H1 (cell line): ENCODE data around the gene DHX58. TPM values are rescaled to one million over a fixed set of nuclear protein-coding genes. Genes with fewer than 3 reads are reported as not detected.

ENCODE experiments used
- CTCF ChIA-PET: fragments of 300-600 bp; sonication (Branson Sonifier 250); formaldehyde crosslinking; loops from one replicate; lab custom pipeline; 2021; ENCODE audit not compliant: partially characterized antibody; lab: Charles Lee
- POLR2A ChIA-PET: fragments of 300-600 bp; sonication (Branson Sonifier 250); formaldehyde crosslinking; loops from one replicate; lab custom pipeline; 2021; ENCODE audit warnings: inconsistent platforms; ENCODE audit not compliant: partially characterized antibody; lab: Charles Lee
- DNase-seq, 2 experiments: peaks; one replicate each; pipeline versions ENCODE4 v3.0.0 to v3.0.0-alpha.2; 2010 to 2022; ENCODE audit warnings: low spot score in 2 of 2, low read depth in 1 of 2, mixed read lengths in 1 of 2
- FAIRE-seq: peaks from 2 replicates; lab custom pipeline; 2011; peaks lifted over from hg19 to GRCh38; lab: Jason Lieb, UNC
- H2AFZ ChIP-seq: 2 replicates; pipeline ENCODE4 v1.8.1; 2012; ENCODE audit warnings: low read length, inconsistent platforms
- H2AK5ac ChIP-seq: 2 replicates; pipeline ENCODE4 v1.6.1; 2013; ENCODE audit warnings: low read depth, low read length
- H2BK120ac ChIP-seq: replicated peaks from 2 replicates; pipeline ENCODE3; 2013; ENCODE audit warnings: low read depth, low read length, inconsistent platforms
- H2BK12ac ChIP-seq: 2 replicates; pipeline ENCODE4 v1.6.1; 2013; ENCODE audit warnings: low read depth, low read length
- H2BK15ac ChIP-seq: 2 replicates; pipeline ENCODE4 v1.6.1; 2013; ENCODE audit warnings: low read length
- H2BK20ac ChIP-seq: 2 replicates; pipeline ENCODE4 v1.6.1; 2013; ENCODE audit warnings: low read length
- H2BK5ac ChIP-seq: 2 replicates; pipeline ENCODE4 v1.6.1; 2013; ENCODE audit warnings: low read depth, low read length
- H3K14ac ChIP-seq: 2 replicates; pipeline ENCODE4 v1.6.1; 2013; ENCODE audit warnings: inconsistent platforms; ENCODE audit not compliant: insufficient read length
- H3K18ac ChIP-seq: 2 replicates; pipeline ENCODE4 v1.6.1; 2013; ENCODE audit warnings: low read length; ENCODE audit errors: extremely low read depth
- H3K23ac ChIP-seq: 2 replicates; pipeline ENCODE4 v1.6.1; 2013; ENCODE audit warnings: inconsistent platforms; ENCODE audit not compliant: insufficient read length
- H3K23me2 ChIP-seq: 2 replicates; pipeline ENCODE4 v1.6.1; 2013; ENCODE audit warnings: low read depth, low read length
- H3K27ac ChIP-seq: 2 replicates; pipeline ENCODE4 v1.6.1; 2011; ENCODE audit warnings: low read depth, low read length, inconsistent platforms
- H3K27me3 ChIP-seq, 4 experiments: replicated peaks in 1 of 4; 1 replicate in 1 of 4; 2 replicates in 3 of 4; pipeline versions ENCODE4 v1.6.1 to v1.8.1; 2011 to 2013; ENCODE audit warnings: low read length in 3 of 4, mild to moderate bottlenecking in 3 of 4, inconsistent platforms in 2 of 4, mixed read lengths in 2 of 4, moderate library complexity in 1 of 4; ENCODE audit not compliant: control insufficient read depth in 3 of 4, insufficient read depth in 3 of 4; ENCODE audit errors: extremely low read depth in 1 of 4
- H3K36me3 ChIP-seq, 4 experiments: 2 replicates each; pipeline versions ENCODE4 v1.6.1 to v1.8.1; 2011 to 2013; ENCODE audit warnings: mild to moderate bottlenecking in 4 of 4, low read length in 3 of 4, moderate library complexity in 2 of 4, control low read depth in 1 of 4, inconsistent platforms in 1 of 4; ENCODE audit not compliant: insufficient read depth in 4 of 4, control insufficient read depth in 2 of 4
- H3K4ac ChIP-seq: replicated peaks from 2 replicates; pipeline ENCODE3; 2013; ENCODE audit warnings: low read length, low read depth, mixed read lengths, inconsistent platforms; ENCODE audit not compliant: insufficient read length
- H3K4me1 ChIP-seq, 4 experiments: replicated peaks in 1 of 4; 1 replicate in 1 of 4; 2 replicates in 3 of 4; pipeline versions ENCODE4 v1.6.1 to v1.8.1; 2011 to 2013; ENCODE audit warnings: low read length in 3 of 4, inconsistent platforms in 2 of 4, mixed read lengths in 1 of 4; ENCODE audit not compliant: insufficient read depth in 4 of 4, control insufficient read depth in 3 of 4
- H3K4me2 ChIP-seq, 2 experiments: 2 replicates each; pipeline versions ENCODE4 v1.6.1 to v1.8.1; 2011 to 2013; ENCODE audit warnings: low read depth in 2 of 2, low read length in 2 of 2, control low read depth in 1 of 2, inconsistent platforms in 1 of 2, mild to moderate bottlenecking in 1 of 2; ENCODE audit not compliant: insufficient read depth in 1 of 2
- H3K4me3 ChIP-seq, 4 experiments: fragments of 200-600, 300-600 bp in 1 of 4; sonication (generic), shearing (Covaris generic), sonication (Bioruptor Twin) in 1 of 4; 2 replicates each; pipeline versions ENCODE4 v1.5.1 to v1.8.1; 2011 to 2016; ENCODE audit warnings: low read length in 4 of 4, low read depth in 3 of 4, control low read depth in 2 of 4, inconsistent platforms in 2 of 4, mild to moderate bottlenecking in 2 of 4, mixed read lengths in 1 of 4, moderate library complexity in 1 of 4; ENCODE audit not compliant: insufficient read depth in 2 of 4; ENCODE audit errors: extremely low read depth in 1 of 4
- H3K56ac ChIP-seq: replicated peaks from 2 replicates; pipeline ENCODE3; 2013; ENCODE audit warnings: low read depth, mild to moderate bottlenecking, mixed read lengths, low read length, inconsistent platforms; ENCODE audit not compliant: insufficient read length
- H3K79me1 ChIP-seq: 2 replicates; pipeline ENCODE4 v1.6.1; 2013; ENCODE audit warnings: low read depth, low read length, control low read depth
- H3K79me2 ChIP-seq, 2 experiments: 2 replicates each; pipeline versions ENCODE4 v1.6.1 to v1.8.1; 2012 to 2013; ENCODE audit warnings: low read length in 2 of 2, mild to moderate bottlenecking in 2 of 2, inconsistent platforms in 1 of 2; ENCODE audit not compliant: insufficient read depth in 2 of 2, control insufficient read depth in 1 of 2
- H3K9ac ChIP-seq, 4 experiments: replicated peaks in 1 of 4; 1 replicate in 1 of 4; 2 replicates in 3 of 4; pipeline versions ENCODE4 v1.6.1 to v1.8.1; 2011 to 2013; ENCODE audit warnings: low read depth in 3 of 4, low read length in 3 of 4, control low read depth in 2 of 4, mild to moderate bottlenecking in 2 of 4, moderate library complexity in 2 of 4, inconsistent platforms in 1 of 4; ENCODE audit errors: extremely low read depth in 1 of 4
- H3K9me3 ChIP-seq, 2 experiments: 2 replicates each; pipeline versions ENCODE4 v1.6.1 to v1.8.1; 2012 to 2013; ENCODE audit warnings: mild to moderate bottlenecking in 2 of 2, moderate library complexity in 2 of 2, control low read depth in 1 of 2, inconsistent platforms in 1 of 2, low read depth in 1 of 2, low read length in 1 of 2, mixed read lengths in 1 of 2; ENCODE audit not compliant: insufficient read depth in 2 of 2
- H4K20me1 ChIP-seq, 2 experiments: replicated peaks in 1 of 2; 2 replicates each; pipeline versions ENCODE3 to v1.8.1; 2011 to 2013; ENCODE audit warnings: inconsistent platforms in 2 of 2, low read length in 2 of 2, mild to moderate bottlenecking in 1 of 2; ENCODE audit not compliant: insufficient read depth in 2 of 2, control insufficient read depth in 1 of 2
- H4K5ac ChIP-seq: 2 replicates; pipeline ENCODE4 v1.6.1; 2013; ENCODE audit warnings: low read length, low read depth, mixed read lengths, inconsistent platforms; ENCODE audit not compliant: insufficient read length
- H4K8ac ChIP-seq: 2 replicates; pipeline ENCODE4 v1.8.0; 2013; ENCODE audit warnings: mild to moderate bottlenecking, moderate library complexity, low read length, inconsistent platforms; ENCODE audit not compliant: insufficient read depth; ENCODE audit errors: extremely low read depth
- H4K91ac ChIP-seq: replicated peaks from 2 replicates; pipeline ENCODE3; 2013; ENCODE audit warnings: low read length, mixed read lengths, inconsistent platforms; ENCODE audit not compliant: insufficient read length
- BACH1 ChIP-seq: IDR thresholded peaks from 2 replicates; pipeline ENCODE4 v1.6.1; 2012; ENCODE audit warnings: low read length, improper control_type of control experiment
- EGR1 ChIP-seq: IDR thresholded peaks from 2 replicates; pipeline ENCODE4 v1.6.1; 2011; ENCODE audit warnings: low read depth, low read length, borderline replicate concordance
- GABPA ChIP-seq: IDR thresholded peaks from 2 replicates; pipeline ENCODE4 v1.6.1; 2011; ENCODE audit warnings: mild to moderate bottlenecking, low read length, moderate library complexity, borderline replicate concordance; ENCODE audit not compliant: insufficient read depth
- JUN ChIP-seq: IDR thresholded peaks from 2 replicates; pipeline ENCODE4 v1.6.1; 2011; ENCODE audit warnings: low read depth, mild to moderate bottlenecking, improper control_type of control experiment, low read length
- KDM1A ChIP-seq: fragments of 200-600, 300-600 bp; sonication (generic); IDR thresholded peaks from 2 replicates; pipeline ENCODE4 v1.7.1; 2016; ENCODE audit warnings: mild to moderate bottlenecking, low read length, borderline replicate concordance
- KDM5A ChIP-seq: fragments of 200-600 bp; IDR thresholded peaks from 2 replicates; pipeline ENCODE4 v1.7.1; 2012; ENCODE audit warnings: mild to moderate bottlenecking, low read length, inconsistent platforms, mixed read lengths
- NRF1 ChIP-seq: IDR thresholded peaks from 2 replicates; pipeline ENCODE4 v1.6.1; 2011; ENCODE audit warnings: mild to moderate bottlenecking, low read depth, low read length, improper control_type of control experiment
- PHF8 ChIP-seq: fragments of 200-600 bp; sonication (generic); conservative IDR thresholded peaks from 2 replicates; pipeline ENCODE4 v1.7.1; 2012; ENCODE audit warnings: low read depth, mild to moderate bottlenecking, inconsistent platforms, low read length, moderate library complexity
- POLR2A ChIP-seq, 2 experiments: IDR thresholded peaks; 1 replicate in 1 of 2; 2 replicates in 1 of 2; pipeline ENCODE4 v1.6.1; 2011; ENCODE audit warnings: low read depth in 2 of 2, low read length in 2 of 2, mild to moderate bottlenecking in 2 of 2; ENCODE audit errors: control extremely low read depth in 1 of 2
- POU5F1 ChIP-seq: IDR thresholded peaks from 2 replicates; pipeline ENCODE4 v1.6.1; 2011; ENCODE audit warnings: low read depth, mild to moderate bottlenecking, low read length, moderate library complexity
- RNF2 ChIP-seq: fragments of 200-900, 300-1000 bp; sonication (generic); IDR thresholded peaks from 2 replicates; pipeline ENCODE4 v1.7.1; 2016; ENCODE audit warnings: borderline replicate concordance, low read depth, mild to moderate bottlenecking, antibody characterized with exemption, low read length; ENCODE audit not compliant: poor library complexity, severe bottlenecking; ENCODE audit errors: missing control alignments
- SIRT6 ChIP-seq: IDR thresholded peaks from one replicate; pipeline ENCODE4 v1.7.1; 2012; ENCODE audit warnings: low read length, inconsistent platforms
- WGBS, 2 experiments: shearing (Covaris generic) in 1 of 2; methylation state at CpG; one replicate each; pipeline versions ENCODE4 v1.1.6 to v1.1.7; 2013 to 2015; ENCODE audit warnings: low lambda C conversion rate in 2 of 2, mixed read lengths in 2 of 2, inconsistent platforms in 1 of 2, low coverage in 1 of 2, missing lambda C conversion rate in 1 of 2; ENCODE audit not compliant: insufficient replicate concordance in 2 of 2, insufficient coverage in 1 of 2, insufficient read length in 1 of 2; ENCODE audit errors: extremely low coverage in 1 of 2, missing lambda C conversion rate in 1 of 2; 5-methylcytosine and 5-hydroxymethylcytosine counted together
- polyA plus RNA-seq, 7 experiments: library from polyadenylated mRNA; depleted of rRNA in 3 of 7; stranded (reverse) in 5 of 7; unstranded in 2 of 7; fragments of >200 nt in 5 of 7; fragments of 200-250 nt in 2 of 7; gene quantifications; 1 replicate in 5 of 7; 2 replicates in 1 of 7; 4 replicates in 1 of 7; pipeline versions ENCODE4 v1.2.1 to v1.2.3, GENCODE V29; 2011 to 2013; ENCODE audit warnings: missing spikeins in 2 of 7, mixed read lengths in 2 of 7
- total RNA-seq: library from RNA; stranded (reverse); fragmentation: NEBNext Ultra II Directional; extraction: Animal tissue kit (Norgen Biotek cat#: 25700); gene quantifications from 2 replicates; pipeline ENCODE4 v1.2.1, GENCODE V29; 2021
- TF ChIP-seq, protein P1 (sequence below): IDR thresholded peaks from 2 replicates; pipeline ENCODE4 v1.6.1; 2012; ENCODE audit warnings: inconsistent platforms

DHX58 gene
- total and polyA plus RNA-seq, 2 of the 8 experiments (the other 6 are each of a cell fraction or from before 2014, with no cell fraction given) = 5.6 to 9.9 TPM

DNA sequence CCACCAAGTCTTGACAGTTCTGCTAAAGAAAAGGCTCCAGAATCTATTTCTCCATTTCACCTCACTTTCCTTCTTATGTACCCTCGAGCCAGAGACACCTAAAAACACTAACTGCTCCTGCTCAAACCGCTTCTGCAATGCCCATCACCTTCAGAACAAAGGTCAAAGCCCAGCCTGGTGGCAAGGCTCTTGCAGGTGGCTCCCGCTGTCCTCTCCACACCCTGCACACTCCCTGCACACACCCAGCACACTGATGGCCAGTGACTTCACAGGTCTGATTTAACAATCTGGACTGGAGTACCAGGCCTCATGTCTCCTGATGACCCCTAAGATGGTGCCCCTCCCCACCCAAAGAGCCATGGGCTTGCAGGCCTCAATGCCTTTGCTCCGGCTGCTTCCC is 52.3 kb downstream of the DHX58 start:
- no peaks in the 10 kb centered on the region for H3K36me3 ChIP-seq
- H2BK15ac ChIP-seq = no peak overlapping the region; the same call in 1 of the 2 replicates
- no peak for TF ChIP-seq RNF2
- no peak for TF ChIP-seq BACH1
- TF ChIP-seq PHF8 = no peak
- TF ChIP-seq SIRT6 = no peak
- TF ChIP-seq POU5F1 = no peak
- no peak for TF ChIP-seq NRF1
- TF ChIP-seq EGR1 = no peak
- no peak for TF ChIP-seq JUN
- no peak for TF ChIP-seq GABPA
- no peak for TF ChIP-seq KDM5A
- TF ChIP-seq, protein P1, sequence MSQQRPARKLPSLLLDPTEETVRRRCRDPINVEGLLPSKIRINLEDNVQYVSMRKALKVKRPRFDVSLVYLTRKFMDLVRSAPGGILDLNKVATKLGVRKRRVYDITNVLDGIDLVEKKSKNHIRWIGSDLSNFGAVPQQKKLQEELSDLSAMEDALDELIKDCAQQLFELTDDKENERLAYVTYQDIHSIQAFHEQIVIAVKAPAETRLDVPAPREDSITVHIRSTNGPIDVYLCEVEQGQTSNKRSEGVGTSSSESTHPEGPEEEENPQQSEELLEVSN = no peak
- TF ChIP-seq POLR2A (IDR thresholded peaks at IDR 0.05; ENCODE audit: control extremely low read depth in 1 of 2, low read depth in 2 of 2, low read length in 2 of 2) = no peak
- no peak for TF ChIP-seq KDM1A
- no peaks in the 10 kb centered on the region for H3K79me2 ChIP-seq
- no peak overlapping the region for H3K18ac ChIP-seq
- H3K79me1 ChIP-seq = no peaks in the 10 kb centered on the region
- H3K4me1 ChIP-seq = peaks cover 0 to 14% (median 5%) of the 10 kb centered on the region in 4 experiments; a peak in 6 of 7 replicates
- WGBS, 2 experiments = 95% methylated on average over 4 of the region's 4 CpGs; no CpG with 5 or more reads in 1 of the 2 experiments
- H3K56ac ChIP-seq = no peak overlapping the region
- H2BK120ac ChIP-seq = no peak overlapping the region
- no peak overlapping the region for H4K8ac ChIP-seq
- H3K27me3 ChIP-seq = no peaks in the 10 kb centered on the region
- no peak overlapping the region for H3K27ac ChIP-seq
- no peak overlapping the region for H4K91ac ChIP-seq
- H2AFZ ChIP-seq = no peak overlapping the region
- H3K9me3 ChIP-seq = no peaks in the 10 kb centered on the region
- DNase-seq = no peak
- H3K14ac ChIP-seq = no peak overlapping the region
- no peak overlapping the region for H3K4me2 ChIP-seq
- no peak overlapping the region for H3K23ac ChIP-seq
- CTCF ChIA-PET = interaction anchor here (0.6 to 17.0 kb wide), 10 partner anchors 7 to 97 kb away, joined by 3 to 381 read pairs (median 8); partner anchors contain the start of genes DHX58, HSPB9 and KAT2A
- no peak overlapping the region for H4K5ac ChIP-seq
- H3K4me3 ChIP-seq = no peak overlapping the region
- no peak overlapping the region for H2AK5ac ChIP-seq
- FAIRE-seq = no peak
- no peak overlapping the region for H3K9ac ChIP-seq
- no peak overlapping the region for H3K4ac ChIP-seq
- H2BK5ac ChIP-seq = peak overlapping the region; percentile 35; the same call in 1 of the 2 replicates
- POLR2A ChIA-PET = no interaction called here
- no peaks in the 10 kb centered on the region; the same call in 1 of the 2 replicates for H3K23me2 ChIP-seq
- no peak overlapping the region for H2BK20ac ChIP-seq
- H4K20me1 ChIP-seq = no peaks in the 10 kb centered on the region
- no peak overlapping the region for H2BK12ac ChIP-seq
